Astrocyte of the cerebellum (primary cell): ENCODE data around the gene ADAMTS17.
"Not testable (repeated sequence)": the region's sequence is repeated elsewhere in the genome, so short reads cannot be mapped to it uniquely, and the experiment has no call there.

Experiments used
- DNase-seq: peaks from one replicate; pipeline ENCODE4 v3.0.0-alpha.2; 2011; ENCODE audit warnings: low read depth
- H3K4me3 ChIP-seq: 2 replicates; pipeline ENCODE4 v1.5.1; 2011; ENCODE audit warnings: mild to moderate bottlenecking, low read depth, low read length, moderate library complexity
- in situ Hi-C: cut with HindIII; loops from 2 replicates; pipeline ENCODE4 v1.10.0; 2017; ENCODE audit warnings: low sequenced_read_pairs
- TF ChIP-seq, protein P1 (sequence below): IDR thresholded peaks from 2 replicates; pipeline ENCODE4 v1.5.1; 2012; ENCODE audit warnings: low read length, low read depth, moderate library complexity, mild to moderate bottlenecking; ENCODE audit errors: missing control alignments

ADAMTS17 gene

DNA sequence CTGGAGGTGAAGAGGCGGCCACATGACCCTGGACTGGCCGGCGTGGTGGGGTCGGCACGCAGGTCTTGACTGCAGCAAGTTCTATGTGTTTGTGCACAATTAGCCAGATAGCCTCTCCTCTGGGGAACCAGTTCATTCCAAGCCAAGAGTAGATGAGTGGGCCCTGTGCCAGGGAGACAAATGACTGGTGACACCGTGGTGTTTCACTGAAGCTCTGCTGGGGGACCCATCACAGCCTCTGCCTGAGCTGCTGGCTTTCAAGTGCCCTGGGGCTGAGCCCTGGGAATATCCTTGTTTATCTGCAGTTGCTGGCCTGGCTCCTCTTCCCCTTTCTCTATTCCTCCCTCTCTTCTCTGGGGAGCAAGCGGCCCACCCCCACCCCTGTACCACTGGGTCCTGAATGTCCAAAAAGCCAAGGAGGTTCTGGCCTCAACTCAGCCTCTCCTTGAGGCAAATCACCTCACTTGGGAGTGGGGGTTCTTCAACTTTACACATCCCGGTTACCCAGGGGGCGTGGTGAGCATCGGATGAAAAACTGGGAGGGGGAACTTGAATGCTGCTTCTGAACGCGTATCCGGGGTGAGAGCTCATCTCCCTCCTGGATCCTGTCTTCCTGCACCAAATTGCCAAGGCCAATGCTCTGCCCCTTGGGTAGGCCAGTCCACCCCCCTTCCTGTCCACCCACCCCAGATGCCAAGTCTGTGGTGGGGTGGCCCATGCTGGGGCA is 408.9 kb downstream of the ADAMTS17 start:
- no peak for DNase-seq

DNA sequence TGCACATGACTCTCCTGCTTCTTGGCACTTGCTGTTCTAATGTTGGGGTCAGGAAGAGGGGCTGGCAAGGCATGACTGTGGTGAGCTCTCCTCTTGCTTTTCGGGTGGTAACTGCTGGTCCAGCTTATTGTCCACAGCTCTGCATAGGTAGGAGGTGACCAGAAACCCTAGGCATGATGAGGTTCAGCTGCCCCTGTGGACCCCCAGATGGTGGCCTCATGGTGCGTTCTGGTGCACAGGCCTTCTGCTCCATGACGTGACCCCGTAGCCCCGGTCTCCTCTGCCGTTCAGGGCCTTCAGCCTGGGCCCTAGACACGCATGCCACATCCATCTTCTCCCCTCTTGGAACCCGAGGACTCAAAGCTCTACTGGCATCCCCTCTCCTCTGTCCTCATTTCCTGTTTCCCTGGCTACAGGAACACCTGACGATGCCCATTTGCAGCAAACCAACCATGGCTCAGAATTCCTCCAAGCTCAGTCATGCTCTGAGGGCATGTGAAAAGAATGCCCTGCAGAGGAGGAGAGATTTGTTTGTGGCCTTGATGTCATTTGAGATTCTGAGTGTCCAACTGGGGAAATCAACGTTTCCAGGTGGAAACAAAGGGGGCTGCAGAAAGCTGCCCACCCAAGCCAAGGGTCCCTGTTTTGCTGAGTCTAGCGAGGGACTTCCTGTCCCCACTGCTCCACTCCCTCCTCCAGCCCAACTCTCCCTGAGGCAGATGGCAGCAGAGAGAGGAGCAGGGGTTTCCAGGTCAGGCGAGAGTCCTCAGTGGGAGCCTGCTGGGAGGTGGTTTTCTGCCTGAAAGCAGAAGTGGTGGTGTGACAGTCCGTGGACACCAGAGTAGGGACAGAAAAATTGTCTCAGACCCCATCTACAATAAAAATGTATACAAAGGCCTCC is 409.8 kb downstream of the ADAMTS17 start:
- in situ Hi-C loops: no loop called here
- TF ChIP-seq, protein P1, sequence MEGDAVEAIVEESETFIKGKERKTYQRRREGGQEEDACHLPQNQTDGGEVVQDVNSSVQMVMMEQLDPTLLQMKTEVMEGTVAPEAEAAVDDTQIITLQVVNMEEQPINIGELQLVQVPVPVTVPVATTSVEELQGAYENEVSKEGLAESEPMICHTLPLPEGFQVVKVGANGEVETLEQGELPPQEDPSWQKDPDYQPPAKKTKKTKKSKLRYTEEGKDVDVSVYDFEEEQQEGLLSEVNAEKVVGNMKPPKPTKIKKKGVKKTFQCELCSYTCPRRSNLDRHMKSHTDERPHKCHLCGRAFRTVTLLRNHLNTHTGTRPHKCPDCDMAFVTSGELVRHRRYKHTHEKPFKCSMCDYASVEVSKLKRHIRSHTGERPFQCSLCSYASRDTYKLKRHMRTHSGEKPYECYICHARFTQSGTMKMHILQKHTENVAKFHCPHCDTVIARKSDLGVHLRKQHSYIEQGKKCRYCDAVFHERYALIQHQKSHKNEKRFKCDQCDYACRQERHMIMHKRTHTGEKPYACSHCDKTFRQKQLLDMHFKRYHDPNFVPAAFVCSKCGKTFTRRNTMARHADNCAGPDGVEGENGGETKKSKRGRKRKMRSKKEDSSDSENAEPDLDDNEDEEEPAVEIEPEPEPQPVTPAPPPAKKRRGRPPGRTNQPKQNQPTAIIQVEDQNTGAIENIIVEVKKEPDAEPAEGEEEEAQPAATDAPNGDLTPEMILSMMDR: no peak
- no peak overlapping the region for H3K4me3 ChIP-seq

More for the DNA sequence above, 408.9 kb downstream of the ADAMTS17 start:
- TF ChIP-seq, protein P1: no peak
- no peak overlapping the region for H3K4me3 ChIP-seq
- in situ Hi-C loops: no loop called here

DNA sequence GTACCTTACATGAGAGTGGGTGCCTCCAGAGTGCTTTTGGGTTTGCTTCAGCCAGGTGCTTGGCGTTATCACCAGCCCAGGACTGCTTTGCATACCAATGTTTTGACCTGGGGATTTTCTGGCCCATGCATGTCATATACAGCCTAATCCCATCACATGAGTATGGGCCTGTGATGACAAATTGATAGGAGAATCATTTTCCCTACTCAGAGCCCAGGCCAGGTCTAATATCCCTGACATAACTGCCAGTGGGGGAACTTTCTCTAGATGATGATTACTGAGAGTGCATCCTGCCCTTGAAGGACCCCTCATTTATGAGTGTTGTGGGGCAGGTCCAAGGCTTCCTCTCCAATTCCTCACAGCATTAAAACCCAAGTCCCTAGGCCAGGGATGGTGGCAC is 411.1 kb downstream of the ADAMTS17 start:
- in situ Hi-C loops: no loop called here
- H3K4me3 ChIP-seq: no peak overlapping the region
- no peak for DNase-seq
- TF ChIP-seq, protein P1: no peak

More for the DNA sequence above, 409.8 kb downstream of the ADAMTS17 start:
- DNase-seq: no peak

DNA sequence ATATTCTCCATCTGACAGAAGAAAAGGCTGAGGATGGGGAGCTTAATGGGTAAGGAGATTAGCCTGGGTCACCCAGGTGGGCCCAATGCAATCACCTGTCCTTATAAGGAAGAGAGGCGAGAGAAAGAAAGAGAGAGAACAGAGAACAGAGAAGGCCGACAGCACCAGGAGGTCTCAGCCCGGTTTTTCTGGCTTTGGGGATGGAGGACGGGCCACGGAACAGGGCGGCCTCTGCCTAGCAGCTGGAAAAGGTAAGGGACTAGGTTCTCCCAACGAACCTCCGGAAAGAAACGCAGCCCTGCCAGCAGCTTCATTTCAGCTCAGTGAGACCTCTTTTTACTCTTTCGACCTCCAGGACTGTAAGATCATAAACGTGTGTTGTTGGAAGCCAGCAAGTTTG is 412.5 kb downstream of the ADAMTS17 start:
- in situ Hi-C loops: no loop called here
- DNase-seq: no peak
- TF ChIP-seq, protein P1: no peak
- no peak overlapping the region for H3K4me3 ChIP-seq

DNA sequence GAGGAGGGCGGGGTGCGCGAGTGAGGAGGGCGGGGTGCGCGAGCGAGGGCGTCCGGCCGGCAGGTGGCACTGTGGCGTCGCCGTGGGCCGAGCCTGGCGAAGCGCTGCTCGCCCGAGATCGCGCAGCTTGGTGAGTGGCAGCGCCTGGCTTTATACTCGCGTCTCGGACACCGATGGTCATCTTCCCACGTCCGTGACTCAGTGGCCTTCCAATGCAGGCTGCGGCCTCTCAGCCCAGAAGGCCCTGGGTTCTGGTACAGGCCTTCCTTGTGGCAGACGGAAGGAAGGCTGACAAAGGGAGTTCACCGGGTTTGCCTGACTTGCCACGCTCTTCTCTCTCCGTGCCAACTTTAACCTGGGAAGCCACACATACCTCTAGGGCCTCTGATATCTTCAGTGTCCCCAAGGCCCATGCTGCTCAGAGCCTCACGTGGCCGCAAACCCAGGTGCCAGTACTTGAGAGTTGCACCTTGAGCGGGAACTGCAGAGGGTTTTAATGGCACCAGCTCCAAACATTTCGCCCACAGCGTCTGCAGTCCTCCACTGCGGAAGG is 413.3 kb downstream of the ADAMTS17 start:
- peak; percentile 35 for DNase-seq
- in situ Hi-C loops: no loop called here
- TF ChIP-seq, protein P1: peak; percentile 49
- H3K4me3 ChIP-seq: peak overlapping the region; percentile 39

DNA sequence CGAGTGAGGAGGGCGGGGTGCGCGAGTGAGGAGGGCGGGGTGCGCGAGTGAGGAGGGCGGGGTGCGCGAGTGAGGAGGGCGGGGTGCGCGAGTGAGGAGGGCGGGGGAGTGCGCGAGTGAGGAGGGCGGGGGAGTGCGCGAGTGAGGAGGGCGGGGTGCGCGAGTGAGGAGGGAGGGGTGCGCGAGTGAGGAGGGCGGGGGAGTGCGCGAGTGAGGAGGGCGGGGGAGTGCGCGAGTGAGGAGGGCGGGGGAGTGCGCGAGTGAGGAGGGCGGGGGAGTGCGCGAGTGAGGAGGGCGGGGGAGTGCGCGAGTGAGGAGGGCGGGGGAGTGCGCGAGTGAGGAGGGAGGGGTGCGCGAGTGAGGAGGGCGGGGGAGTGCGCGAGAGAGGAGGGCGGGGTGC is 415.2 kb downstream of the ADAMTS17 start:
- in situ Hi-C loops, DNase-seq, H3K4me3 ChIP-seq: not testable (repeated sequence)
